Skeletal muscle satellite cell (primary cell): ENCODE data around the gene DHRSX.
"Not testable (repeated sequence)": the region's sequence is repeated elsewhere in the genome, so short reads cannot be mapped to it uniquely, and the experiment has no call there.

ENCODE experiments used
- H3K27me3 ChIP-seq: 2 replicates; pipeline ENCODE4 v1.7.0; 2013; ENCODE audit warnings: low read length; ENCODE audit not compliant: control insufficient read depth, insufficient read depth
- H3K36me3 ChIP-seq: 2 replicates; pipeline ENCODE4 v1.7.0; 2013; ENCODE audit warnings: mild to moderate bottlenecking, control low read depth, low read length; ENCODE audit not compliant: insufficient read depth
- H3K4me1 ChIP-seq: 2 replicates; pipeline ENCODE4 v1.7.0; 2013; ENCODE audit warnings: low read length; ENCODE audit not compliant: control insufficient read depth, insufficient read depth
- H3K4me2 ChIP-seq: 2 replicates; pipeline ENCODE4 v1.7.0; 2013; ENCODE audit warnings: mild to moderate bottlenecking, low read length
- H3K4me3 ChIP-seq: 2 replicates; pipeline ENCODE4 v1.7.0; 2013; ENCODE audit warnings: low read length
- H3K9ac ChIP-seq: 2 replicates; pipeline ENCODE4 v1.7.0; 2013; ENCODE audit warnings: mild to moderate bottlenecking, low read depth, low read length, moderate library complexity
- H3K9me3 ChIP-seq: replicated peaks from 2 replicates; pipeline ENCODE4 v1.7.0; 2013; ENCODE audit warnings: mild to moderate bottlenecking, control low read depth, low read length

The DHRSX gene

GRCh38 chrX:2311501-2311900, 189.3 kb downstream of the DHRSX start:
- no peak overlapping the region for H3K4me3 ChIP-seq

GRCh38 chrX:2301901-2302300, 198.9 kb downstream of the DHRSX start:
- Histone ChIP-seq H3K4me3 (no peak overlapping the region), H3K9me3 (no peaks in the 10 kb centered on the region), H3K36me3 (no peaks in the 10 kb centered on the region), H3K9ac (no peak overlapping the region), H3K4me2 (no peak overlapping the region), H3K4me1 (no peaks in the 10 kb centered on the region), H3K27me3 (no peaks in the 10 kb centered on the region)

More at GRCh38 chrX:2311501-2311900, 189.3 kb downstream of the DHRSX start:
- no peaks in the 10 kb centered on the region for H3K36me3 ChIP-seq
- H3K9ac ChIP-seq = no peak overlapping the region
- no peaks in the 10 kb centered on the region for H3K4me1 ChIP-seq
- no peaks in the 10 kb centered on the region for H3K9me3 ChIP-seq
- H3K4me2 ChIP-seq = no peak overlapping the region
- H3K27me3 ChIP-seq = no peaks in the 10 kb centered on the region

- Histone ChIP-seq H3K4me3 (no peak overlapping the region), H3K27me3 (no peaks in the 10 kb centered on the region), H3K9me3 (no peaks in the 10 kb centered on the region), H3K36me3 (no peaks in the 10 kb centered on the region), H3K9ac (no peak overlapping the region), H3K4me1 (no peaks in the 10 kb centered on the region), H3K4me2 (no peak overlapping the region)
Measured at GRCh38 chrX:2299871-2300270, 200.9 kb downstream of the DHRSX start.

DNA sequence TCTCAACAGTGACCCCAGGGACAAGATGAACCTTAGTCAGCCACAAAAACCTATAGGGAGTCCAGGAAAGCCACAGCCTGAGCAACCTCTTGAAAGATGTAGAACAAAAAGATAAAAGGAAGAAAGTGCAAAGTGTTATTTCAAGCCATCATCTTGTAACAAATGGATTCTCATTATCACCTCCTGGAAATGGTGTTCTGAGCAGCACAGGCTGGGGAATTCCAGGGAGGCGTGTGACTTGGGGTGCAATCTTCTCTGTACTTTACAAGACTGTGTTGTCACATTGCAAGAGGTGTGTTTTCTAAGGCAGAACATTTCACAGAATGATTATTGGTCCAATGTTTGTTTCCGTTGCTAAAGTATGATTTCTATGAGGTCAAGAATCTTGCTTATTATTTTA, 214.0 kb downstream of the DHRSX start:
- Histone ChIP-seq H3K36me3 (no peaks in the 10 kb centered on the region), H3K4me1 (no peaks in the 10 kb centered on the region)

DNA sequence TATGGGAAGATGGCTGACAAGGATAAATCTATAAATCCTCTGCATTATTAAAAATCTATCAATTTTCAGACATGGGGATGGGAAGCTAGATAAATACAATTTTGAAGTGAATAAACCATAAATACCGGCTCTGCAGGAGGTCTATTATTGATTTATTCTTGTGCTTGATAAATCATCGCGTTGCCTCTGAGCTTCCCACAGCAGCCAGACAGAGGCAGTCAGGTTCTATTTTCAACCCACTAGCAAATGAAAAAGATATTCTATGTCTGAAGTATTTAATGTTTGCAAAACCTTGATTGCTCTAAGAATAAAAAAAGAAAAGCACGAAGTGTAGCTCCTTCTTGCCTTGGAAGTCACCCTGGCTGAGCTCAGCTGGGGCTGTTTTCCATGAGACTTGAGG, 216.2 kb downstream of the DHRSX start:
- H3K4me2 ChIP-seq = no peak overlapping the region
- no peak overlapping the region for H3K4me3 ChIP-seq
- no peak overlapping the region for H3K9ac ChIP-seq

More for the DNA sequence above, 214.0 kb downstream of the DHRSX start:
- Histone ChIP-seq H3K4me3 (no peak overlapping the region), H3K9me3 (no peaks in the 10 kb centered on the region), H3K9ac (no peak overlapping the region), H3K27me3 (no peaks in the 10 kb centered on the region), H3K4me2 (no peak overlapping the region)

DNA sequence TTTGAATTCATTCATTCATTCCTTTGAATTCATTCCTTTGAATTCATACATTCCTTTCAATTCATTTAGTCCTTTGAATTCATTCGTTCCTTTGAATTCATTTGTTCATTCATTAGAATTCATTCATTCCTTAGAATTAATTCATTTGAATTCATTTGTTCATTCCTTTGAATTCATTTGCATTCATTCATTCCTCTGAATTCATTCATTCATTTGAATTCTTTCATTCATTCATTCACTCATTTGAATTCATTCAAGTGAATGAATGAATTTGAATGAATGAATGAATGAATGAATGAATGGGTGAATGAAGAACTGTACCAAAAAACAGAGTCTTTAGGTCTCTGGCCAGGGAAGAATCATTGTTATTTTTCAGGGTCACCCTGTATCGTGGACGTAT, 216.6 kb downstream of the DHRSX start:
- Histone ChIP-seq H3K36me3 (no peaks in the 10 kb centered on the region), H3K4me1 (no peaks in the 10 kb centered on the region), H3K27me3 (no peaks in the 10 kb centered on the region), H3K4me2 (no peak overlapping the region), H3K4me3 (no peak overlapping the region), H3K9ac (no peak overlapping the region), H3K9me3 (no peaks in the 10 kb centered on the region)

More for the DNA sequence above, 216.2 kb downstream of the DHRSX start:
- Histone ChIP-seq H3K4me1 (no peaks in the 10 kb centered on the region), H3K9me3 (no peaks in the 10 kb centered on the region), H3K36me3 (no peaks in the 10 kb centered on the region), H3K27me3 (no peaks in the 10 kb centered on the region)

GRCh38 chrX:2283111-2283859, 217.5 kb downstream of the DHRSX start:
- Histone ChIP-seq H3K9ac (no peak overlapping the region), H3K4me2 (no peak overlapping the region), H3K36me3 (no peaks in the 10 kb centered on the region), H3K9me3 (no peaks in the 10 kb centered on the region), H3K27me3 (no peaks in the 10 kb centered on the region), H3K4me1 (no peaks in the 10 kb centered on the region), H3K4me3 (no peak overlapping the region)

- H3K4me2 ChIP-seq = no peak overlapping the region
- H3K27me3 ChIP-seq = no peaks in the 10 kb centered on the region
- no peak overlapping the region for H3K4me3 ChIP-seq
- no peak overlapping the region for H3K9ac ChIP-seq
- H3K9me3 ChIP-seq = no peaks in the 10 kb centered on the region
- H3K36me3 ChIP-seq = no peaks in the 10 kb centered on the region
- H3K4me1 ChIP-seq = no peaks in the 10 kb centered on the region
Measured at GRCh38 chrX:2282490-2283090, 218.2 kb downstream of the DHRSX start.

GRCh38 chrX:2272337-2272736, 228.4 kb downstream of the DHRSX start:
- H3K9me3 ChIP-seq = no peaks in the 10 kb centered on the region
- no peaks in the 10 kb centered on the region for H3K4me1 ChIP-seq

DNA sequence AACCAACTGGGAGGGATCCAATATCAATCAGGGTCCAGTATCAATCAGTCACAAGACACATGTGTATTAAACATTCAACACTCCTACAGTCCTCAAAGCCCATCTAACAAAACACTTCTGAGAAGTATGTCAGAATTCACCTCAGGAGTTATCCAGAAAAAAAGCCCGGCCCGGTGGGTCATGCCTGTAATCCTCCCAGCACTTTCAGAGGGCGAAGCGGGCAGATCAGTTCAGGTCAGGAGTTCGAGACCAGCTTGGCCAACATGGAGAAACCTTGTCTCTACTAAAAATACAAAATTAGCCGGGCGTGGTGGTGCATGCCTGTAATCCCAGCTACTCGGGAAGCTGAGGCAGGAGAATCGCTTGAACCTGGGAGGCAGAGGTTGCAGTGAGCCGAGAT, 229.2 kb downstream of the DHRSX start:
- not testable (repeated sequence) for H3K4me3 ChIP-seq, H3K4me2 ChIP-seq, H3K9ac ChIP-seq, H3K9me3 ChIP-seq, H3K27me3 ChIP-seq, H3K4me1 ChIP-seq, H3K36me3 ChIP-seq

More at GRCh38 chrX:2272337-2272736, 228.4 kb downstream of the DHRSX start:
- no peak overlapping the region for H3K4me2 ChIP-seq
- H3K36me3 ChIP-seq = no peaks in the 10 kb centered on the region
- no peak overlapping the region for H3K9ac ChIP-seq
- H3K27me3 ChIP-seq = no peaks in the 10 kb centered on the region
- no peak overlapping the region for H3K4me3 ChIP-seq

GRCh38 chrX:2270783-2271182, 230.0 kb downstream of the DHRSX start:
- H3K4me2 ChIP-seq, H3K9me3 ChIP-seq, H3K9ac ChIP-seq, H3K4me3 ChIP-seq, H3K36me3 ChIP-seq, H3K27me3 ChIP-seq, H3K4me1 ChIP-seq: not testable (repeated sequence)

- no peaks in the 10 kb centered on the region for H3K4me1 ChIP-seq
- H3K4me3 ChIP-seq = no peak overlapping the region
- no peaks in the 10 kb centered on the region for H3K27me3 ChIP-seq
- no peaks in the 10 kb centered on the region for H3K9me3 ChIP-seq
- no peaks in the 10 kb centered on the region for H3K36me3 ChIP-seq
- no peak overlapping the region for H3K4me2 ChIP-seq
- H3K9ac ChIP-seq = no peak overlapping the region
Measured at GRCh38 chrX:2267890-2268289, 232.9 kb downstream of the DHRSX start.
